ENCODE data around the gene CXCL14.

CXCL14 gene

DNA sequence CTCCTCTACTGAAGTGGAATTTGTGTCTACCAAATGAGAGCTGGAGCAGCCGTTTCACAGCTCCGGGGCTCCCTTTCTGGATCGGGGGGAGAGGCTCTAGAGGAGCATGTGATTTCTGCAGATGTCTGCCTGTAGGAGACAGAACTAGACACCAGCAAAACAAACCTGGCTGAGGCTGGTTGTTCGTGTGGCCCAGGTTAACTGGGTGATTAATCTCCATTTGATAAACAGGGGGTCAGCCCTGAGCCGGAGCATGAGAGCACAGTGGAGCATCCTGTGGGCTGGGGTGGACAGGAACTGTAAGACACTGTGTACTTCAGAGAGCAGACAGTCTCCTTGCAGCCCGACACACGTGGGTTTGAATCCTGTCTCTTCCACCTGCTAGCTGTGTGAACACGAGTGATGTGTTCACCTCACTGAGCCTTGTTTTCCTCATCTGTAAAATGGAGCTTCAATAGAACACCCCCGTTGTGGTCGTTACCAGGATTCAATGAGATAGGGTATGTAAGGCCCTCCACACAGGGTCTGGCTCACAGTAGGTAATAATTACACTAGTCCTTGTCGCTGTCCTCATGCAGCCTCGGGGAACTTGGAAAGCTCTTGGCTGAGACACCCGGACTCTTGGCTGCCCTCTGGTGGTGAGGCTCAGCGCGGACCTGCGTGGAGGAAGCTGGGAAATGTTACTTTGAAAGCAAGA is 12.9 kb downstream of the CXCL14 start:
- H3K23ac ChIP-seq (ENCODE audit: low read depth, low read length, poor library complexity) = no peak overlapping the region
- H2BK15ac ChIP-seq (ENCODE audit: low read length) = no peak overlapping the region
- no peak overlapping the region for H4K8ac ChIP-seq (ENCODE audit: low read depth, low read length)
- H3K27me3 ChIP-seq (ENCODE audit: control insufficient read depth in 3 of 3, insufficient read depth in 3 of 3, low read depth in 1 of 3, low read length in 3 of 3) = peaks cover 0 to 7% (median 0%) of the 10 kb centered on the region in 3 experiments
- peak; percentile 61 for DNase-seq (ENCODE audit: low spot score)
- no peak overlapping the region for H3K27ac ChIP-seq (replicated peaks; ENCODE audit: low read length)
- H2AK5ac ChIP-seq (ENCODE audit: low read depth, low read length) = no peak overlapping the region
- peaks cover 0 to 2% of the 10 kb centered on the region in 2 donors for H3K4me1 ChIP-seq (ENCODE audit: control insufficient read depth in 2 of 2, insufficient read depth in 1 of 2, low read depth in 1 of 2, low read length in 2 of 2)
- no peak overlapping the region for H2AFZ ChIP-seq (ENCODE audit: low read length)
- no peaks in the 10 kb centered on the region for H3K36me3 ChIP-seq (replicated peaks in 1 of 2; ENCODE audit: control insufficient read depth in 2 of 2, insufficient read depth in 2 of 2, low read length in 2 of 2)
- H2BK12ac ChIP-seq (ENCODE audit: low read length) = no peak overlapping the region
- no peak overlapping the region for H2BK5ac ChIP-seq (ENCODE audit: low read length)
- H3K4ac ChIP-seq (ENCODE audit: low read length) = no peak overlapping the region
- H3K18ac ChIP-seq (ENCODE audit: low read length) = no peak overlapping the region
- no peak overlapping the region for H3K9ac ChIP-seq (ENCODE audit: low read depth, low read length, poor library complexity)
- H4K91ac ChIP-seq (ENCODE audit: low read depth, low read length, poor library complexity) = no peak overlapping the region
- no peak overlapping the region for H3K4me2 ChIP-seq (ENCODE audit: insufficient read depth, low read length, poor library complexity, severe bottlenecking)
- H3K14ac ChIP-seq (ENCODE audit: low read length) = no peak overlapping the region
- no CpG with 5 or more reads among the region's 16 CpGs for WGBS, 2 donors (ENCODE audit: extremely low coverage in 2 of 2, insufficient read length in 2 of 2, insufficient replicate concordance in 1 of 2)
- H2BK120ac ChIP-seq (ENCODE audit: low read depth, low read length) = no peak overlapping the region
- H3K9me3 ChIP-seq (replicated peaks in 1 of 2; ENCODE audit: control insufficient read depth in 2 of 2, insufficient read depth in 1 of 2, low read depth in 1 of 2, low read length in 2 of 2) = no peaks in the 10 kb centered on the region
- no peaks in the 10 kb centered on the region for H3K79me1 ChIP-seq (ENCODE audit: low read depth, low read length)
- H3K4me3 ChIP-seq (ENCODE audit: low read length in 2 of 2) = no peak overlapping the region

DNA sequence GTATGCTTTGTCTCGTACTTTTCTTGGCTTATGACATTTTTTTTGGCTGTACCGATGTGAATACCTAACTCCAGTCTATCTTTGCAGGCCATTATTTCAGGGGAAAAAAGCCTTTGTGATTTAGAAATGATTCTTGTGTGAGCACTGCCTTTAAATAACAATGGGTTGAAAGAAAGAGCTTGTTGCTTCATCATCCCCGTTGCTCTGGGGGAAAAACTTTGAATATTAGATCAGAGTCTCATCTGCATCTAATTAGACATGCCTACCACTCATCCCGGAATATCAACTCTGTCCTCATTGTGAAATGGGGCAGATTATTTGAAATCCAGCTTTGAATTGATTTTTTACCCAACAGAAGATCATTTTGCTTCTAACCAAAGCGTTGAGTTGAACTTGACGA is 13.5 kb downstream of the CXCL14 start:
- Histone ChIP-seq H3K79me1 (ENCODE audit: low read depth, low read length) (no peaks in the 10 kb centered on the region), H3K9ac (ENCODE audit: low read depth, low read length, poor library complexity) (no peak overlapping the region), H2AK5ac (ENCODE audit: low read depth, low read length) (no peak overlapping the region), H2BK12ac (ENCODE audit: low read length) (no peak overlapping the region), H3K27me3 (ENCODE audit: control insufficient read depth in 3 of 3, insufficient read depth in 3 of 3, low read depth in 1 of 3, low read length in 3 of 3) (peaks cover 0 to 5% (median 0%) of the 10 kb centered on the region in 3 experiments), H3K4me3 (ENCODE audit: low read length in 2 of 2) (no peak overlapping the region), H3K14ac (ENCODE audit: low read length) (no peak overlapping the region), H3K36me3 (replicated peaks in 1 of 2; ENCODE audit: control insufficient read depth in 2 of 2, insufficient read depth in 2 of 2, low read length in 2 of 2) (no peaks in the 10 kb centered on the region), H2AFZ (ENCODE audit: low read length) (no peak overlapping the region), H3K18ac (ENCODE audit: low read length) (no peak overlapping the region), H3K9me3 (replicated peaks in 1 of 2; ENCODE audit: control insufficient read depth in 2 of 2, insufficient read depth in 1 of 2, low read depth in 1 of 2, low read length in 2 of 2) (no peaks in the 10 kb centered on the region), H3K27ac (replicated peaks; ENCODE audit: low read length) (no peak overlapping the region), H2BK5ac (ENCODE audit: low read length) (no peak overlapping the region), H2BK15ac (ENCODE audit: low read length) (no peak overlapping the region), H3K23ac (ENCODE audit: low read depth, low read length, poor library complexity) (no peak overlapping the region), H2BK120ac (ENCODE audit: low read depth, low read length) (no peak overlapping the region), H4K91ac (ENCODE audit: low read depth, low read length, poor library complexity) (no peak overlapping the region), H3K4ac (ENCODE audit: low read length) (no peak overlapping the region), H3K4me1 (ENCODE audit: control insufficient read depth in 2 of 2, insufficient read depth in 1 of 2, low read depth in 1 of 2, low read length in 2 of 2) (peaks cover 0 to 2% of the 10 kb centered on the region in 2 donors), H4K8ac (ENCODE audit: low read depth, low read length) (no peak overlapping the region), H3K4me2 (ENCODE audit: insufficient read depth, low read length, poor library complexity, severe bottlenecking) (no peak overlapping the region)
- no peak for DNase-seq (ENCODE audit: low spot score)
- no CpG with 5 or more reads among the region's 6 CpGs for WGBS, 2 donors (ENCODE audit: extremely low coverage in 2 of 2, insufficient read length in 2 of 2, insufficient replicate concordance in 1 of 2)

DNA sequence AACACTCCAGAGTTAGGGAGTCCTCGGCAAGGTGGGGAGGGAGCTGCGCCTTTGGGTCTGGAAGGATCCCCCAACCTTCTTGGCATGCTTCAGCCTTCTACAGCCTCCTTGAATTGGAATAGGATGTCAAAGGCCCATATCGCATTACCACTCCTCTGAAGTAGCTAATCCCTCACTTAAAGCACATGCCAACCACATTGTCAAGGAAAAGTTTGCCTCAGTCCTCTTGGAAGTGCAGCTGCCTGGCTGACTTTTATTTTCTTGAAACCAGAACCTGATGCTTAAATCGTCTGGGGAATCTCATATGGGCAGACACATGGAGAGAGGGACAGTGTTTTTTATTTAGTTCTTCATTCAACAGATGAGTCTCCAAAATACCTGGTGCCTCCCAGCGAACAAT is 14.5 kb downstream of the CXCL14 start:
- Histone ChIP-seq H3K4me3 (ENCODE audit: low read length in 2 of 2) (no peak overlapping the region), H2BK15ac (ENCODE audit: low read length) (no peak overlapping the region), H3K4me1 (ENCODE audit: control insufficient read depth in 2 of 2, insufficient read depth in 1 of 2, low read depth in 1 of 2, low read length in 2 of 2) (peaks cover 0 to 2% of the 10 kb centered on the region in 2 donors), H4K91ac (ENCODE audit: low read depth, low read length, poor library complexity) (no peak overlapping the region), H4K8ac (ENCODE audit: low read depth, low read length) (no peak overlapping the region), H3K36me3 (replicated peaks in 1 of 2; ENCODE audit: control insufficient read depth in 2 of 2, insufficient read depth in 2 of 2, low read length in 2 of 2) (no peaks in the 10 kb centered on the region), H2BK12ac (ENCODE audit: low read length) (no peak overlapping the region), H3K14ac (ENCODE audit: low read length) (no peak overlapping the region), H3K23ac (ENCODE audit: low read depth, low read length, poor library complexity) (no peak overlapping the region), H3K27me3 (ENCODE audit: control insufficient read depth in 3 of 3, insufficient read depth in 3 of 3, low read depth in 1 of 3, low read length in 3 of 3) (peaks cover 0 to 5% (median 0%) of the 10 kb centered on the region in 3 experiments), H3K9ac (ENCODE audit: low read depth, low read length, poor library complexity) (no peak overlapping the region), H2AK5ac (ENCODE audit: low read depth, low read length) (no peak overlapping the region), H3K79me1 (ENCODE audit: low read depth, low read length) (no peaks in the 10 kb centered on the region), H3K27ac (replicated peaks; ENCODE audit: low read length) (no peak overlapping the region), H3K4ac (ENCODE audit: low read length) (no peak overlapping the region), H2AFZ (ENCODE audit: low read length) (no peak overlapping the region), H3K4me2 (ENCODE audit: insufficient read depth, low read length, poor library complexity, severe bottlenecking) (no peak overlapping the region), H3K18ac (ENCODE audit: low read length) (no peak overlapping the region), H3K9me3 (replicated peaks in 1 of 2; ENCODE audit: control insufficient read depth in 2 of 2, insufficient read depth in 1 of 2, low read depth in 1 of 2, low read length in 2 of 2) (no peaks in the 10 kb centered on the region), H2BK5ac (ENCODE audit: low read length) (no peak overlapping the region), H2BK120ac (ENCODE audit: low read depth, low read length) (no peak overlapping the region)
- no peak for DNase-seq (ENCODE audit: low spot score)
- no CpG with 5 or more reads among the region's 5 CpGs for WGBS, 2 donors (ENCODE audit: extremely low coverage in 2 of 2, insufficient read length in 2 of 2, insufficient replicate concordance in 1 of 2)

DNA sequence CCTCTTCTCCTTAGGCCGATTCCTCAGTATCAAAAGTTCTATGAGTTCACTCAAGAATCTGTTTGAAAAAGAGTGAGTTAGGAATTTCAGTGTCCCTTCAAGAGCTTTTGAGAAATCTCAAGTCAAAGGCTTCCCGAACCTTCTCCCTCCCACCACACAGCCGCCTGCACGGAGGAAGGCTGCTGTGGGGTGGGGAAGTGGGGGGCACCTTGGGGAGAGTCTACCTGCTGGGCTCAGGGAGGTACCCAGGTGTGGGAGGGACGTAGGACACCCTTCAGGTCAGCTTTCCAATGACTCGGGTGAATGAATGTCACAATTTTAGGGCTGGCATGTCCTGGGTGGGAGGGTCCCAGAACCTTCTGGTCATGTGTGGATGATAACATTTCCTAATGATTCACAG is 17.5 kb downstream of the CXCL14 start:
- Histone ChIP-seq H2BK5ac (ENCODE audit: low read length) (peak overlapping the region; percentile 27), H4K91ac (ENCODE audit: low read depth, low read length, poor library complexity) (no peak overlapping the region), H3K36me3 (replicated peaks in 1 of 2; ENCODE audit: control insufficient read depth in 2 of 2, insufficient read depth in 2 of 2, low read length in 2 of 2) (no peaks in the 10 kb centered on the region), H3K4me1 (ENCODE audit: control insufficient read depth in 2 of 2, insufficient read depth in 1 of 2, low read depth in 1 of 2, low read length in 2 of 2) (no peaks in the 10 kb centered on the region), H3K9ac (ENCODE audit: low read depth, low read length, poor library complexity) (no peak overlapping the region), H3K18ac (ENCODE audit: low read length) (no peak overlapping the region), H4K8ac (ENCODE audit: low read depth, low read length) (no peak overlapping the region), H3K14ac (ENCODE audit: low read length) (no peak overlapping the region), H2BK120ac (ENCODE audit: low read depth, low read length) (no peak overlapping the region), H3K79me1 (ENCODE audit: low read depth, low read length) (no peaks in the 10 kb centered on the region), H3K27me3 (ENCODE audit: control insufficient read depth in 3 of 3, insufficient read depth in 3 of 3, low read depth in 1 of 3, low read length in 3 of 3) (peaks cover 0 to 8% (median 2%) of the 10 kb centered on the region in 3 experiments), H2AFZ (ENCODE audit: low read length) (peak overlapping the region; percentile 84), H2BK12ac (ENCODE audit: low read length) (no peak overlapping the region), H3K9me3 (replicated peaks in 1 of 2; ENCODE audit: control insufficient read depth in 2 of 2, insufficient read depth in 1 of 2, low read depth in 1 of 2, low read length in 2 of 2) (no peaks in the 10 kb centered on the region), H3K27ac (replicated peaks; ENCODE audit: low read length) (no peak overlapping the region), H2AK5ac (ENCODE audit: low read depth, low read length) (no peak overlapping the region), H2BK15ac (ENCODE audit: low read length) (no peak overlapping the region), H3K23ac (ENCODE audit: low read depth, low read length, poor library complexity) (no peak overlapping the region), H3K4me3 (ENCODE audit: low read length in 2 of 2) (no peak overlapping the region), H3K4ac (ENCODE audit: low read length) (no peak overlapping the region), H3K4me2 (ENCODE audit: insufficient read depth, low read length, poor library complexity, severe bottlenecking) (no peak overlapping the region)
- DNase-seq (ENCODE audit: low spot score) = no peak
- no CpG with 5 or more reads among the region's 6 CpGs for WGBS, 2 donors (ENCODE audit: extremely low coverage in 2 of 2, insufficient read length in 2 of 2, insufficient replicate concordance in 1 of 2)

Data from neuronal stem cell (in vitro differentiated cells).